Activated naive CD4-positive, alpha-beta T cell treated with Interleukin-2 at 50 U/mL for 16 hours (primary cell): ENCODE data around the gene PVALEF.

Experiments
- DNase-seq: peaks from one replicate; pipeline ENCODE4 v3.0.0-alpha.2; 2020

The PVALEF gene

GRCh38 chr17:81200201-81200600, 34.9 kb downstream of the PVALEF start:
- no peak for DNase-seq

GRCh38 chr17:81200695-81201580, 35.6 kb downstream of the PVALEF start:
- DNase-seq, result peak; percentile 5

- DNase-seq, result no peak
Observed at GRCh38 chr17:81202318-81202717, 37.0 kb downstream of the PVALEF start.

GRCh38 chr17:81203136-81203535, 37.8 kb downstream of the PVALEF start:
- no peak for DNase-seq

GRCh38 chr17:81204578-81204977, 39.3 kb downstream of the PVALEF start:
- no peak for DNase-seq

- no peak for DNase-seq
Observed at GRCh38 chr17:81206166-81206565, 40.9 kb downstream of the PVALEF start.

GRCh38 chr17:81206657-81207056, 41.4 kb downstream of the PVALEF start:
- DNase-seq, result no peak

- no peak for DNase-seq
Observed at GRCh38 chr17:81207610-81208581, 42.6 kb downstream of the PVALEF start.

GRCh38 chr17:81208651-81209050, 43.3 kb downstream of the PVALEF start:
- no peak for DNase-seq

- no peak for DNase-seq
Observed at GRCh38 chr17:81209141-81209540, 43.8 kb downstream of the PVALEF start.

GRCh38 chr17:81210466-81210865, 45.2 kb downstream of the PVALEF start:
- DNase-seq, result no peak

GRCh38 chr17:81210868-81211267, 45.6 kb downstream of the PVALEF start:
- DNase-seq, result no peak

- DNase-seq, result no peak
Observed at GRCh38 chr17:81212365-81212764, 47.1 kb downstream of the PVALEF start.

GRCh38 chr17:81213978-81214377, 48.7 kb downstream of the PVALEF start:
- DNase-seq, result no peak

- no peak for DNase-seq
Observed at GRCh38 chr17:81217491-81217890, 52.2 kb downstream of the PVALEF start.

GRCh38 chr17:81218459-81218858, 53.2 kb downstream of the PVALEF start:
- DNase-seq, result no peak

- DNase-seq, result no peak
Observed at GRCh38 chr17:81218991-81219390, 53.7 kb downstream of the PVALEF start.

GRCh38 chr17:81219476-81220180, 54.3 kb downstream of the PVALEF start:
- DNase-seq, result no peak

GRCh38 chr17:81221371-81221841, 56.1 kb downstream of the PVALEF start:
- no peak for DNase-seq

- no peak for DNase-seq
Observed at GRCh38 chr17:81221842-81222619, 56.7 kb downstream of the PVALEF start.

GRCh38 chr17:81222620-81222905, 57.3 kb downstream of the PVALEF start:
- no peak for DNase-seq
